ENCODE measurements around the gene ROBO2. TPM values are rescaled to one million over a fixed set of nuclear protein-coding genes. Genes with fewer than 3 reads are reported as not detected.
A peak's percentile ranks its signal among the peaks of the same experiment; 100 is the strongest.

The ROBO2 gene
- polyA plus RNA-seq, 1 experiment = 1.6 TPM

- POLR2A ChIA-PET = no interaction called here
Observed at GRCh38 chr3:77526573-77527113, 486.7 kb downstream of the ROBO2 start.

DNA sequence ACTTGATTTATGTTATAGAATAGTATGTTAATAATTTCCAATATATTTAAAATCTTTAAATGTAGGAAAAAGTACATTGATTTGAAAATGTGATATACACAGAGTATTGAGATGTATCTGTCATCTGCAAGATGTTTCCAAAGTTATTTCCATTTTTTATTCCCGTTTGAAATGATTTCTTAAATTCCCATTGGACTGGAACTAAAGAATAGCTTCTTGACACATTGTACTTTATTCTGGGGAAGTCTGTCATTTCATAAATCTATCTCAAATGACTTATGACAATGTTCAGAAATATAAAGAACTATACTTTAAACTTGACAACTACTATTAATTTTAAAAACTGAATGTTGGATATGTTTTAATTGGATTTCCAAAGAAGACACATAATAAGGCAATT is 489.6 kb downstream of the ROBO2 start:
- POLR2A ChIA-PET = no interaction called here

More at GRCh38 chr3:77526573-77527113, 486.7 kb downstream of the ROBO2 start:
- no peak for DNase-seq (ENCODE audit: low read depth)
- TF ChIP-seq CTCF (IDR thresholded peaks at IDR 0.05; ENCODE audit: insufficient read depth, low read depth, low read length) = no peak
- Histone ChIP-seq H3K4me3 (ENCODE audit: low read depth, low read length) (no peak overlapping the region), H3K36me3 (ENCODE audit: control insufficient read depth, insufficient read depth, low read length) (no peaks in the 10 kb centered on the region), H3K27me3 (ENCODE audit: control insufficient read depth, insufficient read depth, low read length) (no peaks in the 10 kb centered on the region)
- CTCF ChIA-PET = no interaction called here

DNA sequence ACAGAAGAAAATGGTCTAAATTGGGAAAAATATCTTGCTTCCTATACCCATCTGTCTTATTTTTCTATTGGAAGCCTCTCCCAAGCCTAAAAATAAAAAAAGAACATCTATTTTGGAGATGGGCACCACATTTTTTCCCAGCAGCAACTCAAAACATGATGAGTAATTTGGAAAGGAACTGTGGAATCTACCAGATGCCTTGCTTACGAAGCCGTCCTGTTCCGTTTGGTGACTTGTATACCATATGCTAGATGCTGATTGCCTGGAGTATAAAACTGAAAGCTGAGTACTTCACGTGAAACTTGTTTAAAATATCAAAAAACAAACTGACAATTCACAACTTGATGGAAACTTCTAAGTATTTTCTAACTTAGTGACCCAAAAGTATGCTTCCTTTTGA is 491.0 kb downstream of the ROBO2 start:
- ChIA-PET CTCF (no interaction called here), POLR2A (interaction anchor here (0.5 kb wide), 1 partner anchor 1795 kb away, joined by 5 read pairs; no protein-coding TSS in a partner anchor)
- H3K4me3 ChIP-seq (ENCODE audit: low read depth, low read length) = peak overlapping the region; percentile 12; the same call in 1 of the 2 replicates
- no peaks in the 10 kb centered on the region for H3K36me3 ChIP-seq (ENCODE audit: control insufficient read depth, insufficient read depth, low read length)
- no peak for TF ChIP-seq CTCF (IDR thresholded peaks at IDR 0.05; ENCODE audit: insufficient read depth, low read depth, low read length)
- no peaks in the 10 kb centered on the region for H3K27me3 ChIP-seq (ENCODE audit: control insufficient read depth, insufficient read depth, low read length)
- DNase-seq (ENCODE audit: low read depth) = peak; percentile 35

More for the DNA sequence above, 489.6 kb downstream of the ROBO2 start:
- TF ChIP-seq CTCF (IDR thresholded peaks at IDR 0.05; ENCODE audit: insufficient read depth, low read depth, low read length) = no peak
- Histone ChIP-seq H3K36me3 (ENCODE audit: control insufficient read depth, insufficient read depth, low read length) (no peaks in the 10 kb centered on the region), H3K27me3 (ENCODE audit: control insufficient read depth, insufficient read depth, low read length) (no peaks in the 10 kb centered on the region), H3K4me3 (ENCODE audit: low read depth, low read length) (no peak overlapping the region)
- CTCF ChIA-PET = no interaction called here
- DNase-seq (ENCODE audit: low read depth) = no peak

- Histone ChIP-seq H3K36me3 (ENCODE audit: control insufficient read depth, insufficient read depth, low read length) (no peaks in the 10 kb centered on the region), H3K4me3 (ENCODE audit: low read depth, low read length) (no peak overlapping the region), H3K27me3 (ENCODE audit: control insufficient read depth, insufficient read depth, low read length) (no peaks in the 10 kb centered on the region)
- no peak for TF ChIP-seq CTCF (IDR thresholded peaks at IDR 0.05; ENCODE audit: insufficient read depth, low read depth, low read length)
- no peak for DNase-seq (ENCODE audit: low read depth)
- ChIA-PET CTCF (no interaction called here), POLR2A (no interaction called here)
Observed at GRCh38 chr3:77535116-77535515, 495.2 kb downstream of the ROBO2 start.

DNA sequence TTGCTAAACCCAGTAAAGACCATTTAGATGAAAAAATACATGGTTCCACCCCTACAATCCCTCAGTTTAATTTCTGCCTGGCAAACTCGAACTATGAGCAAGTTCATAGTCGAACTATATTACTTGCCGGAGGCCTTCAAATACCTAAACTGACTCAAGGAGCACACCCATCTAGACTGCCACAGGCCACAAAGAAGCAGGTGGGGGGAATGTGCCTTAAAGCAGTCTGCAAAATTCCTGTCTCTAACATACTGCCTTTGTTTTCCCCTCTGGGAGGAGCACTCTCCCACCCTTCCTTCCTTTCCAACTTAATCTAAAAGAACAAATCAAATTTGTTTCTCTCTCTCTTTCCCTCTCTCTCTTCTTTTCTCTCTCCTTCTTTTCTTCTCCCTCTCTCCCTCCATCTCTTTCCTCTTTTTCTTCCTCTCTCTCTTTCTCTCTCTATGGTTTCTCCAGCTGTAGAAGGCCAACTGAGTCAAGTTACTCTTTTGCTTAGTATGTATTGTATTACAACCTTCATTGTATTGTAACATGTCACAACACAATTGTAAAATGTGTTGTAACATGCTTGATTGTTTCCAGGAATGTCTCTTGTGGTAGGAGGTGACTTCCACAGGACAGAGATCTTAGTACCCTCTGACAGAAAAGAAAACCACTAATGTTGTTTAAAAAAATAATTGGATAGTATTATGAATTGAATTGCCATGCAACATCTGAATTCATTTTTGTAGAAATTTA is 496.3 kb downstream of the ROBO2 start:
- H3K4me3 ChIP-seq (ENCODE audit: low read depth, low read length) = no peak overlapping the region
- no peaks in the 10 kb centered on the region for H3K36me3 ChIP-seq (ENCODE audit: control insufficient read depth, insufficient read depth, low read length)
- CTCF ChIA-PET = no interaction called here
- no peak for TF ChIP-seq CTCF (IDR thresholded peaks at IDR 0.05; ENCODE audit: insufficient read depth, low read depth, low read length)
- no peak for DNase-seq (ENCODE audit: low read depth)
- no peaks in the 10 kb centered on the region for H3K27me3 ChIP-seq (ENCODE audit: control insufficient read depth, insufficient read depth, low read length)
- POLR2A ChIA-PET = no interaction called here

Measured in BJ (cell line).